Stimulated activated memory B cell treated with anti-CD40 and anti-IgM and Interleukin-4, amounts not matched to agents 10 μg/mL and 1 μg/mL and 100 μg/mL, for 72 hours (primary cell): ENCODE results near the gene SCN8A.

Source experiments
- ATAC-seq: fragments of 150-1000 bp; cut with Tn5 transposase; 2 replicates; pipeline ENCODE4 v1.10.0; 2021
- H3K27ac Mint-ChIP-seq: one replicate; pipeline ENCODE4 v1.8.0; 2022; ENCODE audit warnings: mild to moderate bottlenecking, mixed read lengths
- H3K27me3 Mint-ChIP-seq: one replicate; pipeline ENCODE4 v1.8.0; 2022; ENCODE audit warnings: mixed read lengths
- H3K36me3 Mint-ChIP-seq: one replicate; pipeline ENCODE4 v1.8.0; 2022; ENCODE audit warnings: mixed read lengths
- H3K4me1 Mint-ChIP-seq: one replicate; pipeline ENCODE4 v1.8.0; 2022; ENCODE audit warnings: mixed read lengths
- H3K4me3 Mint-ChIP-seq: one replicate; pipeline ENCODE4 v1.8.0; 2022; ENCODE audit warnings: mild to moderate bottlenecking, moderate library complexity, mixed read lengths
- H3K9me3 Mint-ChIP-seq: one replicate; pipeline ENCODE4 v1.8.0; 2022; ENCODE audit warnings: mixed read lengths

Gene SCN8A

DNA sequence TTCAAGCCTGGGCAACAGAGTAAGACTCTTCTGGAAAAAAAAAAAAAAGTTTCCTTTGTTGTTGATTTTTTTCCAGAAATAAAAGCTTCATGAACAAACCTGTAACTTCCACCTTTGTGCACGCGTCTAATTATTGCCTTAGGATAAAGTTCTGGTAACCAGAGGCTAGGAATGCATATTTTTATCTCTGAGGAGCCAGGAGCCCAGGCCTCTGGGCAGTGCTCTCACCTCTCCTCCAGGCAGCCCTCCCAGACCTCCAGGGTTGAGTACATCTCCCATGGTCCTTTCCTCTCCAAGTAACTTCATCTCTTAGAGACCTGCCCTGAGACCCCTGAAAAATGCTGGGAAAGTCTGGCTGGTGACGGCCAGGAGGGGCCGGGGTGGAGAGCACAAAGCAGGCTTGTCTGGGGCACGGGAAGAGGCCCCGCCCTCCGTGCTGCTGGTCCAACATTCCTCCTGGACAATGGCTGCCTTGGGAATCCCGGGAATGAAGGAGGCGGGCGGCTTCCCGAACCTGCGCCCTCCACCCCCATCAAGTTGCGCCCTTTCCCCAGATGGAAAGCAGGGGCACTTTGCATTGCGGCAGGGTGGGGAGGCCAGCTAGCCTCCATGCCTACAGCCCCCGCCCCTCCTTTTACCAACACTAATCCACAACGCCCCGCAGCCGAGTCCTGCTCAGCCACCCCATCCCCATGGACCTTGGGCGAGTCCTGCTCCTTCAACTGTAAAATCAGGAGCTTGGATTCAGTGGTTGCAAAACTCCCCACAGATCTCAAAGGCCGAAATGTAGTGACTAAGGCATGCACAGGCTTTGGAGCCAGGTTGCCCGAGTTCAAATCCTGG, 264.8 kb downstream of the SCN8A start:
- Mint-ChIP-seq H3K9me3 (no peaks in the 10 kb centered on the region), H3K27me3 (peaks cover 68% of the 10 kb centered on the region), H3K4me3 (no peak overlapping the region), H3K4me1 (peaks cover 10% of the 10 kb centered on the region), H3K27ac (no peak overlapping the region), H3K36me3 (no peaks in the 10 kb centered on the region)
- ATAC-seq: no peak

DNA sequence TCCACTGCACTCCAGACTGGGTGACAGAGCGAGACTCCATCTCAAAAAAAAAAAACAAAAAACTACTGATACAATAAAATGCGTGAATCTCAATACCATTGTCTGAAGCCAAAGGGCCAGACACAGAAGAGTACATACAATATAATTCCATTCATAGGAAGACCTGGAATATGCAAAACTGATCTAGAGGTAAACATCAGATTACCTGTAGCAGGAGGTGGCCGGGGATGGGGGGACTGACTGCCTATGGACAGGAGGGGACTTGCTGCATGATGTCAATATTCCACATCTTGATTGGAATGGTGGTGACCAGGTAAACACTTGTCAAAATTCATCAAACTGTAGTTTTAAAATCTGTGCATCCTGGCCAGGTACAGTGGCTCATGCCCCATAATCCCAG, 270.0 kb downstream of the SCN8A start:
- Mint-ChIP-seq H3K4me1 (peaks cover 14% of the 10 kb centered on the region), H3K9me3 (no peaks in the 10 kb centered on the region), H3K27ac (no peak overlapping the region), H3K36me3 (no peaks in the 10 kb centered on the region), H3K27me3 (peaks cover 88% of the 10 kb centered on the region), H3K4me3 (no peak overlapping the region)
- ATAC-seq: no peak
